ENCODE measurements around the gene PNRC2. TPM values are rescaled to one million over a fixed set of nuclear protein-coding genes. Genes with fewer than 3 reads are reported as not detected.

PNRC2 gene
- total and polyA plus RNA-seq, 2 of the 13 experiments (the other 11 are each of a cell fraction or from before 2014, with no cell fraction given): 74.9 to 97.5 TPM

DNA sequence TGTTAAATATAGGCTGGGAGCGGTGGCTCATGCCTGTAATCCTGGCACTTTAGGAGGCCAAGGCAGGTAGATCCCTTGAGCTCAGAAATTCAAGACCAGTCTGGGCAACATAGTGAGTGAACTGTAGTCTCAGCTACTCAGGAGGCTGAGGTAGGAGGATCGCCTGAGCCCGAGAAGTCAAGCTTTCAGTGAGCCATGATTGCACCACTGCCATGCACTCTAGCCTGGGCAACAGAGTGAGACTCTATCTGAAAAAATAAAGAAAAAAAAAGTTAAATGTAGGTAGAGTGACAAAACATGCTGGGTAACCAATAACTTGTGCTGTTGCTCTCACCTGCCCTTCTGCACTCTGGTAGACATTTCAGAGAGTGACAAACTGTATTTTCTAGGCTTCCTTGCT, 45.5 kb downstream of the PNRC2 start (continued):
- TF ChIP-seq, protein P1, sequence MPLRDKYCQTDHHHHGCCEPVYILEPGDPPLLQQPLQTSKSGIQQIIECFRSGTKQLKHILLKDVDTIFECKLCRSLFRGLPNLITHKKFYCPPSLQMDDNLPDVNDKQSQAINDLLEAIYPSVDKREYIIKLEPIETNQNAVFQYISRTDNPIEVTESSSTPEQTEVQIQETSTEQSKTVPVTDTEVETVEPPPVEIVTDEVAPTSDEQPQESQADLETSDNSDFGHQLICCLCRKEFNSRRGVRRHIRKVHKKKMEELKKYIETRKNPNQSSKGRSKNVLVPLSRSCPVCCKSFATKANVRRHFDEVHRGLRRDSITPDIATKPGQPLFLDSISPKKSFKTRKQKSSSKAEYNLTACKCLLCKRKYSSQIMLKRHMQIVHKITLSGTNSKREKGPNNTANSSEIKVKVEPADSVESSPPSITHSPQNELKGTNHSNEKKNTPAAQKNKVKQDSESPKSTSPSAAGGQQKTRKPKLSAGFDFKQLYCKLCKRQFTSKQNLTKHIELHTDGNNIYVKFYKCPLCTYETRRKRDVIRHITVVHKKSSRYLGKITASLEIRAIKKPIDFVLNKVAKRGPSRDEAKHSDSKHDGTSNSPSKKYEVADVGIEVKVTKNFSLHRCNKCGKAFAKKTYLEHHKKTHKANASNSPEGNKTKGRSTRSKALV (CRISPR knock-in tag; IDR thresholded peaks at IDR 0.05): no peak

DNA sequence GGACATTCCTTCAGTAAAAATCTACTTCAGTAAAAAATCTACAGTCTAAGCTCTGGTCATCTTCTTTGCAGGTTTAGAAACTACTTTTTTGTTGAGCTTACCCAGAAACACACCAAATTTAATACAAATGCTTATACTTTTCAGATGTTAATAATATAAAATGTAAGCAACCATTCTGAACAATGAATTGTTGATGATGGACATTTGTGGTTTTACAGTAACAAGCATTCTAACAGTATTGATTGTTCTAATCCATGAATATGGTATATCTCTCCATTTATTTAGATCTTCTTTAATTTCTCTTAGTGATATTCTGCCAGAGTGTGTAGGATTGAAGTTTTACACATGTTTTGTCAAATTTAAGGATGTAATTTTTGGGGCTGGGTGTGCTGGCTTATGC, 47.5 kb downstream of the PNRC2 start:
- Histone ChIP-seq H3K4me3 (replicated peaks in 1 of 3; ENCODE audit: insufficient read depth in 1 of 3, low read depth in 2 of 3, low read length in 3 of 3) (no peak overlapping the region), H3K4me2 (ENCODE audit: low read depth, low read length) (no peak overlapping the region), H3K4me1 (ENCODE audit: insufficient read depth, low read length) (peaks cover 83% of the 10 kb centered on the region), H3K79me2 (ENCODE audit: insufficient read depth, low read length) (no peaks in the 10 kb centered on the region), H3K9me3 (ENCODE audit: low read length) (no peaks in the 10 kb centered on the region), H2AFZ (ENCODE audit: low read length) (no peak overlapping the region), H4K20me1 (ENCODE audit: insufficient read depth, low read length) (no peaks in the 10 kb centered on the region), H3K27me3 (ENCODE audit: control insufficient read depth in 1 of 2, insufficient read depth in 2 of 2, low read length in 2 of 2) (no peaks in the 10 kb centered on the region), H3K36me3 (replicated peaks in 1 of 2; ENCODE audit: control insufficient read depth in 1 of 2, insufficient read depth in 2 of 2, low read length in 2 of 2) (no peaks in the 10 kb centered on the region), H3K9ac (ENCODE audit: insufficient read depth, low read depth, low read length) (no peak overlapping the region), H3K27ac (ENCODE audit: extremely low read length, insufficient read depth, low read length) (no peak overlapping the region)
- in situ Hi-C loops (cut with HindIII; ENCODE audit: extremely low pct_ligation_motif_present, low pct_unique_long_range_greater_than_20kb) (no loop called here), intact Hi-C loops (cut with micrococcal nuclease; ENCODE audit: unreplicated experiment) (no loop called here)
- CTCF ChIA-PET (ENCODE audit: low intra/inter-chr PET ratio, low total read pairs): no interaction called here
- no peak for DNase-seq (ENCODE audit: low spot score)
- TF ChIP-seq ZNF501 (CRISPR knock-in tag; IDR thresholded peaks at IDR 0.05) (no peak), ZNF451 (CRISPR knock-in tag; IDR thresholded peaks at IDR 0.05) (no peak), HCFC1 (IDR thresholded peaks at IDR 0.05; ENCODE audit: low read depth, low read length) (no peak), ZNF441 (CRISPR knock-in tag; IDR thresholded peaks at IDR 0.05; ENCODE audit: borderline replicate concordance) (no peak), ZNF850 (CRISPR knock-in tag; conservative IDR thresholded peaks at IDR 0.05) (no peak), CHD2 (IDR thresholded peaks at IDR 0.05; ENCODE audit: low read depth, low read length) (no peak), SRSF9 (IDR thresholded peaks at IDR 0.05; ENCODE audit: borderline replicate concordance, insufficient read depth, low read depth, low read length, poor library complexity, severe bottlenecking) (no peak), CREB3 (CRISPR knock-in tag; IDR thresholded peaks at IDR 0.05) (no peak), IRF2 (CRISPR knock-in tag; IDR thresholded peaks at IDR 0.05) (no peak), ZMAT3 (CRISPR knock-in tag; conservative IDR thresholded peaks at IDR 0.05) (no peak), HNRNPK (IDR thresholded peaks at IDR 0.05; ENCODE audit: low read depth, low read length, poor library complexity, severe bottlenecking) (no peak), ARID2 (CRISPR knock-in tag; IDR thresholded peaks at IDR 0.05; ENCODE audit: borderline replicate concordance) (no peak), SNAPC2 (CRISPR knock-in tag; IDR thresholded peaks at IDR 0.05) (no peak), ZSCAN12 (CRISPR knock-in tag; IDR thresholded peaks at IDR 0.05) (no peak)
- TF ChIP-seq, protein P2, sequence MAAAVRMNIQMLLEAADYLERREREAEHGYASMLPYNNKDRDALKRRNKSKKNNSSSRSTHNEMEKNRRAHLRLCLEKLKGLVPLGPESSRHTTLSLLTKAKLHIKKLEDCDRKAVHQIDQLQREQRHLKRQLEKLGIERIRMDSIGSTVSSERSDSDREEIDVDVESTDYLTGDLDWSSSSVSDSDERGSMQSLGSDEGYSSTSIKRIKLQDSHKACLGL (CRISPR knock-in tag; IDR thresholded peaks at IDR 0.05): no peak
- POLR2A ChIA-PET: no interaction called here
- FAIRE-seq: no peak
- no TSS peak for BruUV-seq (replicated peaks)
- no peak for ATAC-seq
